NCI-H460 (cell line): ENCODE results near the gene LTBP2. TPM values are rescaled to one million over a fixed set of nuclear protein-coding genes. Genes with fewer than 3 reads are reported as not detected.
A peak's percentile ranks its signal among the peaks of the same experiment; 100 is the strongest.

ENCODE experiments used
- DNase-seq: peaks from one replicate; pipeline ENCODE4 v3.0.0-alpha.2; 2016; ENCODE audit warnings: low read depth; ENCODE audit errors: extremely low read depth
- total RNA-seq: library from RNA; depleted of rRNA; stranded (reverse); fragments of >200 nt; shearing (Covaris generic); gene quantifications from 2 replicates; pipeline ENCODE4 v1.2.3, GENCODE V29; 2014

Gene LTBP2
- total RNA-seq, 1 experiment from 2014 or later = 0.79 TPM

- DNase-seq = no peak
Measured at GRCh38 chr14:74511966-74512830, 99.8 kb downstream of the LTBP2 start.

GRCh38 chr14:74510959-74511409 lies 101.1 kb downstream of the LTBP2 start:
- no peak for DNase-seq

- no peak for DNase-seq
Measured at GRCh38 chr14:74510223-74510931, 101.7 kb downstream of the LTBP2 start.

DNA sequence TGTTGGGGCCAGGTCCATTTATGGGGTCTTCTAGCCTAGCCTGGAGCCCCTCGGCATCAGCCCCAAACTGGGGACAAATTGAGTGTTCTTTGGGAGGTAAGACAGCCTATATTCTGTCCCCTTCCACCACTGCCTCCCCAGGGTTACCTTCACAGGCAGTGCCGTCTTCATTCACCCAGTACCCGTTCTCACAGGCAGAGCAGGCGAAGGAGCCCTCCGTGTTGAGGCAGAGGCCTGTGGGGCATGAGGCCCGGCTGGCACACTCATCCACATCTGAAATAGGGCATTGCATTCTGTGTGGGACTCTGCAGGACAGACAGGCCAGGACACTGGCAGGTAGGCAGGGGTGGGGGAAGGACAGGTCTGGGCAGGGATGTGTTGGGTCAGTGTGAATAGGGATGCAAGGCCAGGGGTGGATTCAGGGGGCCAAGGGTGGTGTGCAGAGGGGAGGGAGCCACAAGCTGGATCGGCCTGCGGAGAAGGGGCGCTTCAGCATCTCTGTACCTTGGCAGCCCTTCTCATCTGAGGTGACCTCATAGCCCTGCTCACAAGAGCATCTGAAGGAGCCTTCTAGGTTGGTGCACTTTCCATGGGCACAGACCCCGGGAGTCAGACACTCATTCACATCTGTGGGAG lies 102.3 kb downstream of the LTBP2 start:
- no peak for DNase-seq

DNA sequence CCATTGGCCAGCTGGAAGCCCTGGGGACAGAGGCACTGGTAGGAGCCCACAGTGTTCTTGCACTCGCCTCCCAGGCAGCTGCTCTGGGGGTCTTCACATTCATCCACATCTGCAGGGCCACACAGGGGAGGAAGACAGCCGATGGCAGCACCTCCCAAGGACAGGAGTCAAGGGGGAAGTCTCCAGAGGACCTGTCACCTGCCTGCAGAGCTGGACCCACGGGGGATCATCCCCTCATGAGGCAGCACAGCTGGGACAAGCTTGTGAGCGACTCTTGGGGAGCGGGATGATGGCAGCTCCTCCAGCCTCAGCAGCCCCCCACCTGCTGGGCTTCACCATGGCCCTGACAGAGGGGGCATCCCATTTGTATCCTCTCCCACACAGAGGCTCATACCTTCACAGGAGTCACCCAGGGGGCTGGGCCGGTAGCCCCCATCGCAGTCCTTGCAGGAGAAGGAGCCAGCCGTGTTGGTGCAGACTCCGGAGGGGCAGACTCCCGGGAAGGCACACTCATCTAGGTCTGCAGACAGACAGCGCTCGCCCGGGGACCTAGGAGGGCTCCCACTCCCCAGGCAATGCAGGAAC lies 103.1 kb downstream of the LTBP2 start:
- DNase-seq = no peak

DNA sequence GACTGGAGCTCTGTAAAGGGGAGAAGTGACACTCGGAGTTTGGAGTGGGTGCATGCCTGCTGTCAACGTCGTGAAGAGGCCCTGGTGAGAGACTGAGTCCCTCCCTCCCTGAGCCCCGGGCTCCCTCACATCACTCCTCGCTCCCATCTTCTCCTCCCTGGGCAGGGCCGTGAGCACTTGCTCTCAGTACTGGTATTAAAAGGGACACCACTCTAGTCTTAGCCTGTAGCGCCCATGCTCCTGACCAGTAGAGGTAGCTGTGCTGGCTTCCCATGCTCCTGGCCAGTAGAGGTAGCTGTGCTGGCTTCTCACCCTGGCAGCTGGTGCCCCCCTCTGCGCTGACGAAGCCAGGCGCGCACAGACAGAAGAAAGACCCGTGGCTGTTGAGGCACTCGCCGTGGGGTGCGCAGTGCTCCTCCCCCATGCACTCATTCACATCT lies 103.7 kb downstream of the LTBP2 start:
- no peak for DNase-seq

GRCh38 chr14:74507840-74508239 lies 104.2 kb downstream of the LTBP2 start:
- no peak for DNase-seq

- DNase-seq = no peak
Measured at GRCh38 chr14:74507085-74507484, 105.0 kb downstream of the LTBP2 start.

DNA sequence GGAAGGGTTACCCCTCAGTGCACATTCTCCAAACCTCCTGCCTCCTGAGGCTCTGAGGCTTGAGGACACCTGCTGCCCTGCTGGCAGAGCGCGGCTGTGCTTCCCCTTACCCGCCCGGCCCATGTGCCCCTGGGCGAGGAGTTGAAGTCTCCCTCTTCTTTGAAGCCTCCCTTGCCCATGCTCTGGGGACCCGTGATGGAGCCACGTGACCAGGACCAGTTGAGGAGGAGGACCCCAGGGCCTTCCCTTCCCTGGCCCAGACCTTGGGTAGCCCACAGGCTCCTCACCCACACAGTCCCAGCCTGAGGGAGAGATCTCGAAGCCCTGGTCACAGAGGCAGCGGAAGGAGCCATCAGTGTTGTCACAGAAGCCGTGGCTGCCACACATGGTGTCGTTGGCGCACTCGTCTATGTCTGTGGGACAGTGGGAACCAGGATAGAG lies 105.6 kb downstream of the LTBP2 start:
- DNase-seq = no peak

GRCh38 chr14:74505831-74506230 lies 106.2 kb downstream of the LTBP2 start:
- no peak for DNase-seq

DNA sequence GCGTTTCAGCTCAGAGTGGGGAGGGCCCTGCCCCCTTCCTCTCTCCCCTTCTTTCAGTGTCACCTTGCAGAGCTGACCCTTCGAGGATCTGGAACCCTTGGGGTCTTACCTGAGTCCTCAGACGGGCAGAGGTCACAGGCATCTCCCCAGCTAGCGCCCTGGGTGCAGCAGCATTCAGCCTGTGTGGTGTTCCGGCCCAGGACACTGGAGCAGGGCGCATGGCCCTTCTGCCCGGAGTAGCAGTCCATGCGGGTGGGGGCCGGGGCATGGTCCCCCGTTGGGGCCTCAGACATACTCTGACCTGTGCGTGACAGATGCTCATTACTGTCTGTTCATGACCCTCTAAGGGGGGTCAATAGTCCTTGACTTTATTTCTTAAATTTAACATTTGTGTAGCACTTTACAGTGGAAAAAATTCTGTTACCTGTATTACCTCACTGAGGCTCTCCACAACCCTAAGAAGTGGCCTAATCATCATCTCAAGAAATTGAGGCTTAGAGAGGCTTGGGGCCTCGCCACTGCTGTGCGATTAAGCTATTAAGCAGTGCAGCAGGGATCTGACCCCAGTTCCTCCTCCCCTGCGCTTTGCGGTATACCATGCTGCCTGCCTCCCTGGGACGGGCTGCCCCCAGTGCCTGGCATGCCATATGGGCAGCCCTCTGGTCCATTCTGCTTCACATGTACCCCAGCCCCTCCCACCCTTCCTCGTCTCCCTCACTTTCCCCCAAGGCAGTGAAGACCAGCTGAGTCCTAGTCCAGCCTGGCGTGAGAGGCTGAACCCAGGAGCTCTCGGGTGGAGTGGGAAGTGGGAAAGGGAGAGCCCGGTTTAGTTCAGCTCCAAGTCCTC lies 106.9 kb downstream of the LTBP2 start:
- DNase-seq = no peak

DNA sequence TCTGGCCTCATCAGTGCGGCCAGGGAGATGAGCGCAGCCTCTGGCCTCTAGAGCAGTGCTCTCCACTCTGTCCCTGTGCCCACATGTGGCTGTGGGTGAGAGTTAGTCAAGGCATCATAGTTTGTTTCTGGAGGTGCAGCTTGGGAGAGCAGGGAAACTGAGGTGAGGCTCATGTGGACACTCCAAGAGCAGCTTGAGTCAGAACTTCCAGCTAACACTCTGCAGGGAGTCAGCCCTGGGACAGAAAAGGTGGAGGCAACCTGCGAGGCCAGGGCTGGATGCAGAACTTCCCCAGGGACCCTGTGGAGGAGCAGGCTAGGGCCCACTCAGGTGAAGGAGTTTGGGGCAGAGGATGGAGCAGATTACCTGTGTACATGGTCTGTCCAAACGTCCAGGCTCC lies 107.6 kb downstream of the LTBP2 start:
- DNase-seq = no peak

GRCh38 chr14:74503938-74504335 lies 108.1 kb downstream of the LTBP2 start:
- no peak for DNase-seq

DNA sequence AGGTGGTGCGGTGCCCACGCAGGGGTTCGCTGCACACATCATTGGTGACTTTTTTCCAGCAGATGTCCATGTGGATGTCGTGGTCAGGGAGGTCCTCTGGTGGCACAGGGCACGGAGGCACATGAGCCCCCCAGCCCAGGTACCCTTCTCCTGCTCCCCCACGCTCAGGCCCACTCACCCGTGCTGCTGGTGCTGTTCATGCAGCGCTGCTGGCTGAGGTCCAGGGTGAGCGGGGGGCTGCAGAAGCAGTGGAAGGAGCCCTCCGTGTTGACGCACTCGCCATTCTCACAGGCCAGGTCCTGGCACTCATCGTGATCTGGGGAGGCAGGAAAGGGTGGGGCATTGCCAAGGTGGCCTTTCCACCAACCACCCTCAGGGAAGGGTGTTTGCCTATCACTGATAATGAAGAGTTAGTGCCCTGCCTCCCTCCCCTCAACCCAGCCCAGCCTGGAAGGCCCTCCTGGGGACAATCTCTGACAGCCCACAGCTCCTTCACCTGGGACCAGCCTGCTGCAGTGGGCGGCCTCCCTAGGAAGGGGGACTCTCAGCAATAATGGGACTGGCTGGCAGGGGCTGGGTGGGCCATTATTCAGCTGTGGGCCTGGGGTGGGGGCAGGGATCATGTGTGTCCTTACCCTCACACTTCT lies 108.6 kb downstream of the LTBP2 start:
- DNase-seq = no peak

- DNase-seq = peak; percentile 38
Measured at GRCh38 chr14:74502236-74503019, 109.6 kb downstream of the LTBP2 start.

- no peak for DNase-seq
Measured at GRCh38 chr14:74501691-74502090, 110.3 kb downstream of the LTBP2 start.

DNA sequence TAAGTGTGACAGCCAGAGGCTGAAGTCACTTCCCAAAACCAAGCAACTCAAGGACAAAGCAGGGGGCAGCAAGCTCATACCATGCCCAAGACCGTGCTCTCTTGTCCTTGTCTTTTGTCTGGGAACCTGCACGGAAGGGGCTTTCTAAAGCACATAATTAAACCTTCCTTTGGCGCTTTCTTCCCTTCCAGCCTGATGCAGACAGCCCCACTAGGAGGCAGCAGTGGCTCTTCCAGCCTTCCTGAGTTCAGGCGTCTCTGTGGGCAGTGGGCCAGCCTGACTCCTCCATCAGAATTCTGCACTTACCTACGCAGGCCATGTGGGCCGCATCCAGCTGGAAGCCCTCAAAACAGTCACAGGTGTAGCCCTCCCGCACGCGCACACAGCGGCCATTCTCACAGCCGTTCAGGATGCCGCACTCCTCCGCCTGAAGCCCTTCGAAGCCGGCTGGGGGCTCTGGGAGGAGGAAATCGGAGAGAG lies 110.9 kb downstream of the LTBP2 start:
- peak; percentile 56 for DNase-seq

DNA sequence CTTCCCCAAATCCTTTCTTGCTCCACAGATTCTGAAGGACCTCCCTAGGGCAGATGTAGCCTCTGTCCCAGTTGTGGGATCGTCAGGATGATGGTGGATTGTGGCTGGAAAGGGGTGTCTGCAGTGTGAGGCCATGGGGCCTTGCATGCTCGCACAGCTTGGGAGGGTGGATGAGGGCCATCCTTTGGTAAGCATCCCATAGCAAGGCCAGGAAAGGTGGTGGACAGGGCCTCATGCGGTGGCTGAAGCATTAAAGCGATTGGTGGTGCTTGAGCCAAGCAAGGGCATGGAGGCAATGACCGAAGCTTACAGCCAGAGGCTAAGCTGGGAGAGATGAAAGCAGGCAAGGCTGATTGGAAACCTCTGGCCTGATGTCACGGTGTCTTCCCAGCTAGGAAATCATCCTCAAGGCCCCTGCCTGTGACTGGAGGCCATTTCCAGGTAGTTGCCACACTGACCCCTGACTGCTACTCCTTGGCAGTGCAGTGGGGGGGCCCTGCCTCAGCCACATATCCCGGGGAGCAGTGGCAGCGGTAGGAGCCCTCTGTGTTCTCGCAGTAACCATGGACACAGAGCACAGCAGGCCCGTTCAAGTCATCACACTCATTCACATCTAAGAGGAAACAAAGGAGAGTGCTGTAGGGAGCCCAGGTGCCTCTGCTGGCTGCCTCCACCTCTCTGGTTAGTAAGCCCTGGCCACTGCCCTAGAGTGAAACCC lies 111.5 kb downstream of the LTBP2 start:
- no peak for DNase-seq
